A549 treated with AZD9567 at 1 μM for 4 hours (cell line): ENCODE results near the gene REEP1. TPM values are rescaled to one million over a fixed set of nuclear protein-coding genes. Genes with fewer than 3 reads are reported as not detected.

ENCODE experiments used
- total RNA-seq: library from RNA; stranded (reverse); fragments of 200-300 nt; extraction: Qiagen RNA extraction; gene quantifications from 5 replicates; pipeline ENCODE4 v1.2.3, GENCODE V29; 2022; ENCODE audit not compliant: insufficient read depth

REEP1 gene
- 0.72 to 1.4 TPM (median 0.79 TPM) in 4 of 5 replicates, not detected in the other for total RNA-seq

GRCh38 chr2:86337244-86337835 is at the start of gene REEP1:
REEP1 (minus strand) TSS chr2:86337626; CDS start chr2:86337510, 116 bp downstream.

GRCh38 chr2:86195055-86195807 is 142.2 kb downstream of the REEP1 start, which contains the start of gene IMMT:
IMMT (minus strand) TSS chr2:86195462; CDS start chr2:86195382, 80 bp downstream.

Other genes starting within 250 kb of the REEP1 start
- 20.8 to 24.7 TPM (median 23.9 TPM) in 5 replicates for gene POLR1A, start 231.7 kb downstream of the REEP1 start, total RNA-seq
- 52.7 to 82.4 TPM (median 66.1 TPM) in 5 replicates for gene PTCD3, start 231.4 kb downstream of the REEP1 start, total RNA-seq
- gene IMMT, start 142.2 kb downstream of the REEP1 start, total RNA-seq: 110 to 136 TPM (median 118 TPM) in 5 replicates
- gene MRPL35, start 138.2 kb downstream of the REEP1 start, total RNA-seq: 67.5 to 127 TPM (median 77.5 TPM) in 5 replicates
- gene KDM3A, start 103.7 kb upstream of the REEP1 start, total RNA-seq: 18.0 to 40.2 TPM (median 24.4 TPM) in 5 replicates
- 117 to 134 TPM (median 123 TPM) in 5 replicates for gene CHMP3, start 225.8 kb upstream of the REEP1 start, total RNA-seq